GM18498 (cell line): ENCODE results near the gene PARP16.

Experiments used
- ATAC-seq: cut with Tn5 transposase; IDR thresholded peaks from one replicate; pipeline ENCODE4 v1.9.1; 2021; ENCODE audit warnings: mild to moderate bottlenecking, moderate library complexity; ENCODE audit not compliant: unreplicated experiment

Gene PARP16, protein sequence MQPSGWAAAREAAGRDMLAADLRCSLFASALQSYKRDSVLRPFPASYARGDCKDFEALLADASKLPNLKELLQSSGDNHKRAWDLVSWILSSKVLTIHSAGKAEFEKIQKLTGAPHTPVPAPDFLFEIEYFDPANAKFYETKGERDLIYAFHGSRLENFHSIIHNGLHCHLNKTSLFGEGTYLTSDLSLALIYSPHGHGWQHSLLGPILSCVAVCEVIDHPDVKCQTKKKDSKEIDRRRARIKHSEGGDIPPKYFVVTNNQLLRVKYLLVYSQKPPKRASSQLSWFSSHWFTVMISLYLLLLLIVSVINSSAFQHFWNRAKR

DNA sequence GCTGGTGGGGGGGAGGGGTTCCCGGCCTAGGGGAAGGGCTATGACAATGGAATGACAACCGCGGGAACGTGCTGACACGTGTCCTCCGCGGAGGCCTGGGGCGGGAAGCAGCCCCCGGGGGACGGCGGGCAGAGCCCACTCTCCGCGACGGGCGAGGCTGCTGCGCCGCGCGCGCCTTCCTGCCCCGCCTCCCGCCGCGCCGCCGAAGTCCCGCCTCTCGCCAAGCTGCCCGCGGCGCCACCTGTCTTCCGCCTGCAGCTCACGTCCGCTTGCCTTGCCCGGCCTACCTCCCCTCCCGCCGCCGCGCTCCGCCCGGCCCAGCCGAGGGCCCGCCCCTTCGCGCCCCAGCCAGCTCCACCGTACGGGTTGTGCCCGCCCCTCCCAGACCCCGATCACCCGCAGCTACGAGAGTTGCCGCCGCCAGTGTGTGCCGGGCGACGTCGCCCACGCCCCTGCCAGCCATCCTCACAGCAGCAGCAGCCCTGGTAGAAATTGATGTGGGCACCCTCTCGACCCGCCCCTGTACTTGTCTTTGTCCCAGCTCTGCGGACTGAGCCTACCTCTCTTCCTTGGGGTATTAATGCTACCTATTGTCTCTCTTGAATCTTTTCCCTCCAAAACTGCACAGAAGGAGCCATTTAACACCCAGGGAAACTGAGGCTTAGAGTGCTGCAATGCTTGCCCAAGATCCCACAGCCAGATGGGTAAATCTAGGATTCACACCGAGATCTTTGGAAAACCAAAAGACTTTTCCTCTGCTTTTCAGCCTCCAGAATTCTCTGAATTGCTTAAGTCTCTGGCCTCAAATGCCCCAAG lies at the start of gene PARP16:
Gene PARP16, minus strand, starts transcription at position 180 of the 816 bp plus-strand sequence. CDS start 457 bp downstream, outside the sequence.
- ATAC-seq = peak; percentile 96

DNA sequence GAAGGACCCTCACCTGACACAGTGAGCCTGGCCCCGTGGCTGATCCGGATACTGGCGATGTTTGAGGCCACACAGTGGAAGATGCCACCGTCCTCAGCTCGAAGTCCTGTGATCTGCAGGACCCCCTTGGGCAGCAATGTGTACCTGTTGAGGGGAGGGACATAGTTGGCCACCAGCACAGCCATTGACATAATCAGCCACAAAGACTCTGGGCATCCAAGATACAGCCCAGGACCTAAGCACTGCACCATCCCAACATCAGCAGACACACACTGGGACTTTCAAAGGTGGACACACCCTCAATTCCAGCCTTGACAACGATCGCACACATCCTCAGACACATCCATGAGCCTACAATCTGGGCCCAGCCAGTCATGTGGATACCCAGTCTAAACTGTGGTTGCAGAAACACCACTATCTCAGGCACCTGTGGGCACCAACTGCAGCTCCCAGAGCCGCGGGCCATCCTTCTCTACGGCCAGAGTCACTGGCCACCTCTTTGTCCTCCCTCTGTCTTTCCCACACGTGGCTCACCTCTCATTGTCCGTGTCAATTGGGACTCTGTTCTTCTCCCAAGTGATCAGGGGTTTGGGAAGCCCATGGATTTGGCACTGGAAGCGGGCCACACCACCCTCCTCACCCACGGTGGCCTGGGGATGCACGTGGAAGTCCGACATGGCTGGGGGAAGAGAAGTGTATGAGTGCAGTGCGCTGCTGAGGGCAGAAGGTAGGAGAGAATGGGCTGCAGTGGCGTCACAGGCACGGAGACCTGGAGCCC lies 48.8 kb upstream of the PARP16 start:
- ATAC-seq = no peak

DNA sequence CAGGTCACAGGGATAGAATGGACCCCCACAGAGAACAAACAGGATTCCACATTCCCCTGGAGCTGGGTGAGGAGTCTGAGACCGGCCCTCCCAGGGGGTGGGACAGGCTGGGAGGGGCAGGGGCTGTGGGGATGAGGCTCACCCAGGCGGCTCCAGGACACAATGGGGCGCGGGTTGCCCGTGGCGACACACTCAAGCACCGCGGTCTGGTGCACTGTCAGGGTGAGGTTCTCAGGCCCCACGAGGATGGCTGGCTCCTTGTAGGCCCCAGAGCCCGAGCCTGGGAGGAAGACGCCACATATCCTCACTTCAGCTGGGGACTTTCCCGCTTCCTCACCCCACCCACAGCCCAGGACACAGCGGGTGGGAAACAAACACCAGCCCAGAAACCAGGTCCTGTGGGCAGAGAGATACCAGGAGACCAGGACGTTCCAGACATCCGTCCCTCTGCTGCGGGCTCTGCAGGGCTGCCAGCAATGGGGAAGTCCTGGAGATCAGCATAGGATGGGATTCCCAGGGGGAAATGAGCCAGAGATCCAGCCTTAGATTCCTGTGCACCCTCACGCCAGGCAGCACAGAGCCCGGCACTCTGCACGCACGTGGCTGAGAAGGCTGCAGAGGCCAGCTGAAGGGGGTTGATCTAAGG lies 48.0 kb upstream of the PARP16 start:
- no peak for ATAC-seq

DNA sequence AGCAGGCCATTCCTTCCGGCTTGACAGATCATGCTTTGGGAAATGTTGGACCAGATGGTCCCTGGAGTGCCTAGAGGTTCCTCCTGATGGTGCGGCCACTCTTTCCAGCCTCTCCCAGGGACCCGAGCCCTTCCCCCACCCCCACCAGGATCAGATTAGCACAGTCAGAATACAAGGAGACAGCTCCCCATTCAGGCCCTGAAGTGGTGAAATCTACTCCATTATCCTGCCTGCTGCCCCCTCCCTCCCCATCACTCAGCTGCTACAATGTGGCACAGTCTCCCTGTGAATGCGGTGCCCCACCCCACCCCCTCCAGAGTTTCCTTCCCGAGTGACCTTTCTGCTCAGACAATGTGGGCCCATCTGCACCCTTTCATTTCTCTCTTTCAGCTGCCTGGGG lies 47.2 kb upstream of the PARP16 start:
- no peak for ATAC-seq

DNA sequence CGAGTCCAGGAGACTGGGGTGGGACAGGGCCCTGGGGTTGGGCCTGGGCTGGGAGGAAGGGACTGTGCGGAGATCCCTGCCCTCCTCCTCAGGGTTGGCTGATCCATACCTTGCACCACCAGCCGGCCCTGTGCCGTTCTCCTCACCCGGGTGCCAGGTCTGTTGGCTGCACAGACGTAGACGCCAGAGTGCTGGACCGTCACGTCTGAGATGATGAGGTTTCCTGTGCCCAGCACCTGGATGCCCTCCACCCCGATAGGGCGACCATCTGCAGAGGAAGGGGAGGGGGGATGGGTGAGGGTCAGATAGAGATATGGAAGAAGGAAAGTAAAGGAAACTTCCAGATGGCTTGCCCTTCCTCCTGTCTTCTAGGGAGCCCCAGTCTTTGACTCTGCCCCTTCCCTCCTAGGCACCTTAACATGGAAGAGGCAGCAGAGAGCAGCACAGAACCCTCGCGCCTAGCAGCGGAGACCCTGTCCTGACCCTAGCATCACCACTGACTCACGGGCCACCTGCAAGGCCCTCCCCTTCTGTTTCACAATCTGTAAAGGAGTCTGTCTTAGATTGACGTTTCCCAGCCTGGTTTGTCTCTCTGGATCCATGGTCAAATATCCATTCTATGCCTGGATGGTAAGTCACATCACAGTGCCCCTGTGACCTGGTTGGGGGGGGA lies 46.6 kb upstream of the PARP16 start:
- ATAC-seq = no peak

DNA sequence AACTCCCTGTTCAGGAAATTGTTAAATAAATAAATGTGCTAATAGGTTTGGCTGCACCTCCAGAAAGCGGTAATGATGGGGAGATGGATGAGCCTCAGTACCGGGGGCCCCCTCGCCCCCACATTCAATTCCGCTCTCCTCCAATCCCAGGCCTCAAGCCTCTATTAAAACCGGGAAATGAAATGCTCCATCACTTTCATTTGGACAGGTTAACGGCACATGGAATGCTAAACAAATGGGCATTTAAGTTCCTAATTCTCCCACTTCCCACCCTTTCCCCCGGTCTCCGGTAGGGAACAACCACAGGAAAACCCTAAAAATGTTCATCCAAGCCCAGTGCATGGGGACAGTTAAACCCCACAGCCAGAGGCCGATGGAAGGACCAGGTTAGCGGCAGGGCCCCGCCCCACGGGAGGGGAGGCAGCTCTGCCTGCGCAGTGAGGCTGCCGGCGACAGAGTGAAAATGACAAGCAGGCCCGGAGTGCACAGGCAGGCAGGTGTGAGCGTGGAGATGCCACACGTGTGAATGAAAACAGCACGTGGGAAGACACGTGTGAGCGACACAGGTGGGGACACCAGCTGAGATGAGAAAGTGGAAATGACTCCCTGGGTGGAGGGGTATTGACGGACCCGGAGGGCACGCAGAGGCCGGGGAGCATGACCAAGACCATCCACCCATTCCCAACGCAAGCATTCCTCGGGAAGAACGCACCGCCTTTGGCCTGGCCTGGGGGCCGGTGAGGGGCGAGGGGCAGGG lies 45.9 kb upstream of the PARP16 start:
- no peak for ATAC-seq

DNA sequence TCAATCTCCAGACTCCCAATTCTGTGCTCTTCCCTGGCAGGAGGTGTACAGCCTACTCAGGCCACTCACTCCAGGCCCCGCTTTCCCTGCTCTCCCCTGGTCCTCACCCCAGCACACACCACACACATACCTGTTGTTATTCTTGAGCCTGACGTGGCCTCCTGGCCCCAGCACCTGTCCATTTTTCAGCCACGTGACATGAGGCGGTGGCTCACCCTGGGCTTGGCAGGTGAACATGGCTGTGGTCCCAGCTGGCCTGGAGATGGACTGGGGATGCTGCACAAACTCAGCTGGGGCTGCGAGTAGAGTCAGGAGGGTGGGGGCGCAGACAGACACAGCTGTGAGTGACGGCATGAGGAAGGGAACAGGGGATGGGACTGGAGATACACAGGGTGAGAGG lies 45.1 kb upstream of the PARP16 start:
- no peak for ATAC-seq

DNA sequence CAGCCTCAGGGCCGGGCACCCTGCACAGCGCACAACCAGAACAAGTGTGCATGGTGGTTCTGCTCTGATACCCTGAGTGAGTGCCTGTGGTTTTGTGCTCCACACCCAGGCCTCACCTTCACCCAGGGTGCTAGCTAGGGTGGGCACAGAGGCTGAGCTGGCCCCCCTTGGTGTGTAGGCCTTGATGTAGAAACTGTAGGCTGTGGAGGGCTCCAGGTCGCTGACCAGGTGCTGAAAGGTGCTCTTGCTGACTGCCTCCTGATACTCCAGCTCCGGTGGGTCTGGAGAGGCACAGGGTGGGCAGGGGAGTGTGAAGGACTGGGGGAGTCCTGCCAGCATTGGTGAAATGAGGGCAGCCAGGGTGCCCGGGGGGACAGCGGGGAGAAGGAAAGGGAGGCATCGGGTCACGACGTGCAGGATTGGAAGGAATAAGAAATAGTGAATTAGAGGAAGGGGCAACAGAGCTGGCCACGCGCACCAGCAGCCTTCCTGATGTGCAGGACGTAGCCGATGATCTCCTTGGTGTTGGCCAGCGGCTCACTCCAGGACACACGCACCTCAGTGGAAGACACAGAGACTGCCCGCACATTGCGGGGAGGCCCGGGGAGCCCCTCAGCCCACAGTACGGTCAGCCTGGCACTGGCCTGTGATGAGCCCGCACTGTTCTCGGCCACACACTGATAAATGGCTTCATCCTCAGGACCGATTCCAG lies 44.4 kb upstream of the PARP16 start:
- ATAC-seq = no peak

DNA sequence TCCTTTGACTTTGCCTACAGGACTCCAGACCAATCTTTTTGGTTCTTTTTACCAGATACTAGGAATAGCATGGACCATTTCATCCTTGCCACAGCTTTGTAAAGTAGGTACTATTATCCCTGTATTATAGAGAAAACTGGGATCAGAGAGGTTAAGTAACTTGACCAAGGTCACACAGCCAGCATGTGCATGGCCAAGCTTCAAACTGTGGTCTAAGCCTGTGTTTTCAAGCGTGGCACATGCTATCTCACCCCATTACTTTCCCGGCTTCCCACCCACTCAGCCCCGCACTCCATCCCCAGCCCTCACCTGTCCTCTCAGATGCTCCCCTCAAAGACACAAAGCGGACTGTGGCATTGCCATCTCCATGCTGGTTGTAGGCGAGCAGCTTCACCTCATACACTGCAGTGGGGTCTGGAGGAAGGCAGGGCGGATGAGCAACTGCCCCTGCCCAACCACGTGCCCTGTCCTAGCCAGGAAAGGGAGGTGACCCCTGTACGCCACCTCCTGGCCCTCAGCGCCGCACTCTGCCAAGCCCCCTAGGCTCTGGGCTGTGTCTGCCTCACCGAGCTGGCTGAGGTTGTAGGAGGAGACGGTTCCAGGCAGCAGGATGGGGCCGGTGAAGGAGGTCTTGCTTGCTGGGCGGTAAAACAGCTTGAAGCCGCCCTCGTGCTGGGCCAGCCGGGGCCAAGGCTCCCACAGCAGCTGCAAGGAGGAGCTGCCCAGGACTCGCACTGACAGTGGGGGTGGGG lies 43.5 kb upstream of the PARP16 start:
- no peak for ATAC-seq

DNA sequence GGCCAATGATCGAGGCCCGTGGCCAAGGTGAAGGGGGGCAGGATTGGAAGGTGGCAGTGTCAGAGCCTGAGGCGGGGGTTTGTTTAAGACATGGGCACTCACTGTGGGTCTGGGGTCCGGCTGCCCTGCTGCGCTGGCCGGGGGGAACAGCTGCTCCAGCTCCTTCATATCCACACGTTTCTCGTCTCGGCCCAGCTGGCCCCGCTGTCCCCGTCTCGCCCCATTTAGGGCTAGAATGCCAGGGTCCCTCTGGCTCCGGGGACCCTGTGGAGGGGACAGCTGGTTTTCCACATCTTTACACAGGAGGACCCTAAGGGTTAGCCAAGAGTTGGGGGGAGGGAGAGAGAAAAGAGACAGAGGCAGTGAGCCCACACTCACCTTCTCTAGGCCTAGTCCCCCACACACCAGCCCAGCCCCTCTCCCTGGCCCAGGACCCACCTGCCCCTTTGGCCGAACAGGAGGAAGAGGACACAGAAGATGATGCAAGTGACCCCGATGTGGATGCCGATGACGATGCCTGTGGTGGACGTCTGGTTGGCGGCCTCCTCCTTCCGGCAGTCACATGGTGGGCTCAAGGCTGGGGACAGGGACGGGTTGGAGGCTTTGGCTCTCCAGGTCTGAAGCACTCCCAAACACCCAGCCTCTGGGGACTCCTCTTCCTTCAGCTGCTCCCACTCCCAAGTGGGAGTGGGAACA lies 42.8 kb upstream of the PARP16 start:
- no peak for ATAC-seq

DNA sequence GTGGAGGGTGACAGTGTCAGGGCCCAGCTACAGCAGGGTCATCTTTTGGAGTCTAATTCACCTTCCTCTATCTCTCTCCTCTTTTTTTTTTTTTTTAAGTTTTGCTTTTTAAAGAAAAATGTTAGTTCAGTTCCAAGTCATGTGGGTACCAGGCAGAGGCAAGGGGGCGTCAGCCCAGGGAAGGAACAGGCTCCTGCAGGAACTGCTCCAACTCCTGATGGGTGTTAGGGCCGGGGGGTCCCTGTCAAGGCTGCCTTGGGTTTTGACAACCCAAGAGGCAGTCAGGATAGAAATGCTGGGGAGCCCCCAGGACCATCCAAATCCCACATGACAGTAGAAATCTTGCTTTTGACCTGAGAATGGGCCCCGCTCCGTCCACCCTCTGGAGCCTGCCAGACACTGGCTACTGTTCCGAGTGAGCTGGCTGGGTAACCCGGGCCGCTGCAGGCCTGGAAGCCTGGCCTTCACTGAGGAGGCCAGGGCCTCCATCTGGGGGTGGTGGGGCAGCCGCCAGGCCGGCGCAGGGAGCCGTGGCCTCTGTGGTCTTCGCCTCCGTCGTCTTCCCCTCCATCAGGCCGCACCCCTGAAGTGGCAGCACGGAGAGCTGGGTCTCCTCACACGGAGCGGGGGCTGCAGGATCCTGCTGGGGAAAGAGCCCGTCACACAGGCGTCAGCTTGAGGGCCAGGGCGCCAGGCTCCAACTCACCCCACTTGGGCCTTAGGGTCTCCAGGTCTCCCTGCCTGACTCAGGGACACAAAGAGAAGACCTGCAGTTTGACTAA lies 42.0 kb upstream of the PARP16 start:
- no peak for ATAC-seq

DNA sequence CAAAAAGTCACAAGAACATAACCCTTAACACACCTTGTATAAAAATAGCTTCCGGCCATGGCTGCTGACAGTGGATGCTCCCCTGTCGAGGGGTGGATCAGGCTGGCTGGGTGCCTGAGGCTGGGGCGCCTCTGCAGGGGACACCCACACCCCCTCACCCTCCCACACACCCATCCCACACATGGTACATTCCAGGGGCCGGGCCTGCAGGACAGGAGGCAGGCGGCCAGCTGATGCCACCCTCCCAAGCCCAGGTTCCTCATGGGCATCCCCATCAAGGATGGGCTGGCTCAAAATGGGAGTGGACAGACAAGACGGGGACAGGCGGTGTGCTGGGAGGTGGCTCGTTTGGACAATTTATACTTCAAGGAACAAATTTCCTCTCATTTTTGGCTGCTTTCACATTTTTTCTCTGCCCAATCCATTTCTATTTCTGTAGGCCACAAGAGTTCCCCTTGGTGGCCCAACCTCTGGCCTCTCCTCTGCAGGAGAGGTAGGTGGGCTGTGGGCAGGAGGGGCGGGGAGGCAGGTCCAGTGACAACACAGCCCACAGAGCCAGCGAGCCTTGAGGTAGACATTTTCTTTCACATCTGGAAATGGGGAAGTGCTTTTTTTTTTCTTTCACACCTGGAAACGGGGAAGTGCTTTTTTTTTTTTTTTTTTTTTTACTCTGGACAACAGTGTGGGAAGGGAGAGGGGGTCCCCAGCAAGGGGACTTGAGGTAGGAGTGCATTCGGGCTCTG lies 41.1 kb upstream of the PARP16 start:
- no peak for ATAC-seq

DNA sequence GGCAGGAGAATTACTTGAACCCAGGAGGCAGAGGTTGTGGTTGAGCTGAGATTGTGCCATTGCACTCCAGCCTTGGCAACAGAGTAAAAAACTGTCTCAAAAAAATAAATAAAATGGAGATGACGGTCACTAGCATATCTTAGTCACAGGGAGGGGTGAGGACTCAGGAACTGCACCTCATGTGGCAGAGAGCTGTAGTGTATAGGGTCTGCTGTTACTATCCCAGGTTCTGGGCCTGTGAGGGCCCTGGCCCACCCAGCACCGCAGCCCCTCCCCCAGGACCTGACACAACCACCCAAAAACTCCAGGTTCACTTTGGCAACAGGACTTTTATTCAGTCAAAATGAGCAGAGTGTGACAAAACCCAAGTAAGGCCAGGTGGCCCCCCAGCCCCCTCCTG lies 40.1 kb upstream of the PARP16 start:
- ATAC-seq = no peak

DNA sequence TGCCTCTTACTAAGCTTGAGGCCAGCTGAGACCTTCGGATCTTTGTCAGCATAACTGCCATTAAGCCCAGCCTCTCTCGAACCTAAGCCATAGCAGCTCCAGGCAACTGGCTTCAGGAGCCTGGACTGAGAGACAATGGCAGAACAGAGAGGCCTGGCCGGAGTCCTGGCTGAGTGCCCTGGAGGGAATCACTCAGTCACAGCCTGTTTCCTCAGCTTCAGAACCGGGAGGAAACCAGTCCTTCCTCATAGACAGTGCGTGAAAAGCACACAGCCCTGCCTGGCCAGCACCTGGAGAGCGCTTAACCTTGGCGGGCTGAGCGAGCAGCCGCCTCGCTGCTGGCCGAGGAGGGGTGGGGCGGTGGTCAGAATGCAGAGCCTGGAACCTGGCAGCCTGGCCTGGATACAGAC lies 39.4 kb upstream of the PARP16 start:
- ATAC-seq = no peak

DNA sequence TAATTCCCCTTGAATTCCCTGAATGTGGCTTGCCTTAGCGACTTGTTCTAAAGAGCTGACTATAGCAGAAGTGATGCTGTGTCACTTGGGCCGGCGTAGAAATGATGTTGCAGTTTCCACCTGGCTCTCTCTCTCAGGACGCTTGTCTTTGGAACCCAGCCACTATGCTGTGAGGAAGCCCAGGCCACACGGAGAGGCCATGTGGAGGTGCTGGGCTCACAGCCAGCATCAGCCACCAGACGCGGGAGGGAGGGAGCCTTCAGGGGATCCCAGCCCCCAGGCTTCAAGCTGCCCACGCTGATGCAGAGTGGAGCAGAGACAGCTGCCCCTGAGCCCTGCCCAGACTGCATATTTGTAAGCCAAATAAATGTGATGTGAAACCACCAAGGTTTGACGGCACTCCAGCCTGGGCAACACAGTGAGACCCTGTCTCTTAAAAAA lies 36.4 kb upstream of the PARP16 start:
- ATAC-seq = no peak

DNA sequence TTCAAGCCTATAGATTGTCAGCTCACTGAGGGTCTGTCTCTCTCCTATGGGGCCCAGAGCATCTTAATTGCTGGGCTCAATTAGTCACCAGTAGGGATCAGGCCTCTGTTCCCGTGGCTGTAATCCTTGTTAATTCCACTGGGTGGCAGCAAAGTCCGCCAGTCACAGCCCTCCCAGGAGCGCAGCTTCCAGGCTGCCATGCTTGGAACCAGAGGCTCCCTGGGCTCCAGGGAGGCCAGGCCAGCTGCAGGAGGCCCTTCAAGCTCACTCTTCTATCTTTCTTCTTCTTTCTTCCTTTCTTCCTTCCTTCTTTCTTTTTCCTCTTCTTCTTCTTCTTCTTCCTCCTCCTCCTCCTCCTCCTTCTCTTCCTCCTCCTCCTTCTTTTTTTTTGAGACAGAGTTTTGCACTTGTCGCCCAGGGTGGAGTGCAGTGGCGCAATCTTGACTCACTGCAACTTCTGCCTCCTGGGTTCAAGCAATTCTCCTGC lies 32.2 kb upstream of the PARP16 start:
- ATAC-seq = peak; percentile 59
